ENCODE measurements around the gene CNIH1. TPM values are rescaled to one million over a fixed set of nuclear protein-coding genes. Genes with fewer than 3 reads are reported as not detected.

The CNIH1 gene
- total RNA-seq, 4 donors from 2014 or later = 52.3 to 144 (median 103) TPM

DNA sequence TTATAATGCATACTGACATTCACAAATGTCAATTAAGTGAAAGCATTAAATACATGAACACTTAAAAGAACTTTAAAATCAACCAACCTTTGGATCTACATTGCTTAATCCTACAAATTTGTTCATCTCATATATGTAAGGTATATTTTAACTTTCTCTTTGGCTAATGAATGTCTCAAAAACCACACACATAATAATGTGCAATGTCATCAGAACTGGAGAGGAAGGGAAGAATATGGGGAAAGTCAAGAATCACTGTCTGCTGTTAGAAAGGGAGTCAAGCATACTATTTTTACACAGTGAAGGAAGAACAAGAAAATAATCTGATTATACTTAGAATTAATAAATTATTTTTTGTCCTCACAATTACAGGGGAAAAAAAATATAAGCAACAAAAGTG is 42.7 kb upstream of the CNIH1 start:
- Histone ChIP-seq H3K4me3 (no peak overlapping the region), H3K27me3 (no peaks in the 10 kb centered on the region), H3K36me3 (peaks cover 0 to 24% (median 10%) of the 10 kb centered on the region in 4 donors), H3K9me3 (no peaks in the 10 kb centered on the region), H3K27ac (replicated peaks in 1 of 4) (no peak overlapping the region), H3K4me1 (peaks cover 24 to 49% (median 38%) of the 10 kb centered on the region in 4 donors)
- intact Hi-C loops (cut with DNase I) = no loop called here
- DNase-seq (ENCODE audit: extremely low spot score) = no peak
- TF ChIP-seq EP300 (IDR thresholded peaks at IDR 0.05) (no peak), POLR2A (IDR thresholded peaks at IDR 0.05; ENCODE audit: low read depth) (no peak), POLR2AphosphoS5 (IDR thresholded peaks at IDR 0.05) (no peak)
- TF ChIP-seq, protein P1, sequence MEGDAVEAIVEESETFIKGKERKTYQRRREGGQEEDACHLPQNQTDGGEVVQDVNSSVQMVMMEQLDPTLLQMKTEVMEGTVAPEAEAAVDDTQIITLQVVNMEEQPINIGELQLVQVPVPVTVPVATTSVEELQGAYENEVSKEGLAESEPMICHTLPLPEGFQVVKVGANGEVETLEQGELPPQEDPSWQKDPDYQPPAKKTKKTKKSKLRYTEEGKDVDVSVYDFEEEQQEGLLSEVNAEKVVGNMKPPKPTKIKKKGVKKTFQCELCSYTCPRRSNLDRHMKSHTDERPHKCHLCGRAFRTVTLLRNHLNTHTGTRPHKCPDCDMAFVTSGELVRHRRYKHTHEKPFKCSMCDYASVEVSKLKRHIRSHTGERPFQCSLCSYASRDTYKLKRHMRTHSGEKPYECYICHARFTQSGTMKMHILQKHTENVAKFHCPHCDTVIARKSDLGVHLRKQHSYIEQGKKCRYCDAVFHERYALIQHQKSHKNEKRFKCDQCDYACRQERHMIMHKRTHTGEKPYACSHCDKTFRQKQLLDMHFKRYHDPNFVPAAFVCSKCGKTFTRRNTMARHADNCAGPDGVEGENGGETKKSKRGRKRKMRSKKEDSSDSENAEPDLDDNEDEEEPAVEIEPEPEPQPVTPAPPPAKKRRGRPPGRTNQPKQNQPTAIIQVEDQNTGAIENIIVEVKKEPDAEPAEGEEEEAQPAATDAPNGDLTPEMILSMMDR (IDR thresholded peaks at IDR 0.05) = no peak

DNA sequence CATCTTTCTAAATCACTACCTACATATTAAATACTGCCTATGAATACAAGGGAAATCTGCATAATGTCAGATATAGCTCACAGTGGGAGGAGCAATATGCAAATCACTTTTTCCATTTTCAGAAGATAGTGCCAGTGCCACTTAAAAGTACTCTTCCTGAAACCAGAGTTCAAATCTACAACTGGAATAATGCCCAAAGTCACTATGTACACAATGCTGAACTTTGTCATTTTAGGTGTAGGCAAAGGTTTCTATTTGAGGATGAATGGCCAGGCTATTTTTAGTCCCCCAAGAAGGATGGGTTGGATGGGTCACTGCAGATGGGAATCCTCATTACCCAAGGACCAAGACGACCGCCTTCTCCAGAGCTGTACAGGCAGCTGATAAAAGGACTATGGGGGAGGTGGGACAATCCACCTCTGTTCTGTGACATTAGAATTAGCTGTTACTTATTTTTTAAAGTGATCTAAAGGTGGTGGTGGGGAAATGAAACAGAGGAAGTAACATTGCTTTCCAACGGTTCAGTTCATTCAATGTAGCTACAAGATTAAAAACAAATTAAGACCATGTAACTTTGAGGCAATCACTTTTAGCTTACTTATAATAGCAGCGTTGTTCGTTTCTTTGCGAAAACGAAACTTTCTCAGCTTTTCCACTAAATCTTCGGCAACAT is 42.0 kb upstream of the CNIH1 start:
- intact Hi-C loops (cut with DNase I) = no loop called here
- Histone ChIP-seq H3K27me3 (no peaks in the 10 kb centered on the region), H3K27ac (replicated peaks in 1 of 4) (no peak overlapping the region), H3K4me3 (no peak overlapping the region), H3K9me3 (no peaks in the 10 kb centered on the region), H3K4me1 (peaks cover 24 to 48% (median 40%) of the 10 kb centered on the region in 4 donors), H3K36me3 (peaks cover 0 to 30% (median 16%) of the 10 kb centered on the region in 4 donors)
- no peak for TF ChIP-seq POLR2AphosphoS5 (IDR thresholded peaks at IDR 0.05)
- TF ChIP-seq POLR2A (IDR thresholded peaks at IDR 0.05; ENCODE audit: low read depth) = no peak
- no peak for TF ChIP-seq EP300 (IDR thresholded peaks at IDR 0.05)
- TF ChIP-seq, protein P1 (IDR thresholded peaks at IDR 0.05) = no peak
- no peak for DNase-seq (ENCODE audit: extremely low spot score)
- 74% methylated on average over 8 of the region's 8 CpGs for WGBS

DNA sequence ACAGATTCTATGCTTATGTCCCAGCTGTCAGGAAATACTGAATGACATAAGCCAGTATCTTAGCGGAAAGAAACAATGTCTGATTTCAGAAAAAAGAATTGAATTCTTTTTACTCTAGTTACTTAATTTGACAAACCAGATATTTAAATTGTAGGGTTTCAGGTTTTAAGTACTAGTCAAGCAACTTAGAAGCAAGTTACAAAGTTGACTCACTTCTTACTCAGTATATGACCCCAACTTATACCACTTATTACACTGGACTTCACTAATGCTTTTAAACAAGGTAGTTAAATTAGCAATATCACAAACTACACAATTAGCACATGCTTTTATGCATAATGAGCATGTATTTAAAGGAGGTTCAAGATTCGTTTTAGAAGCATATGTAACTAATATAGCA is 40.5 kb upstream of the CNIH1 start:
- H3K4me3 ChIP-seq = no peak overlapping the region
- no peak for TF ChIP-seq POLR2AphosphoS5 (IDR thresholded peaks at IDR 0.05)
- TF ChIP-seq, protein P1 (IDR thresholded peaks at IDR 0.05) = no peak
- no peak for TF ChIP-seq POLR2A (IDR thresholded peaks at IDR 0.05; ENCODE audit: low read depth)
- no peak for TF ChIP-seq EP300 (IDR thresholded peaks at IDR 0.05)
- peaks cover 8 to 34% (median 26%) of the 10 kb centered on the region in 4 donors for H3K4me1 ChIP-seq
- 90% methylated on average over 2 of the region's 2 CpGs for WGBS
- peaks cover 0 to 40% (median 21%) of the 10 kb centered on the region in 4 donors for H3K36me3 ChIP-seq
- H3K27ac ChIP-seq (replicated peaks in 1 of 4) = no peak overlapping the region
- H3K27me3 ChIP-seq = no peaks in the 10 kb centered on the region
- H3K9me3 ChIP-seq = no peaks in the 10 kb centered on the region
- DNase-seq (ENCODE audit: extremely low spot score) = no peak
- intact Hi-C loops (cut with DNase I) = no loop called here

DNA sequence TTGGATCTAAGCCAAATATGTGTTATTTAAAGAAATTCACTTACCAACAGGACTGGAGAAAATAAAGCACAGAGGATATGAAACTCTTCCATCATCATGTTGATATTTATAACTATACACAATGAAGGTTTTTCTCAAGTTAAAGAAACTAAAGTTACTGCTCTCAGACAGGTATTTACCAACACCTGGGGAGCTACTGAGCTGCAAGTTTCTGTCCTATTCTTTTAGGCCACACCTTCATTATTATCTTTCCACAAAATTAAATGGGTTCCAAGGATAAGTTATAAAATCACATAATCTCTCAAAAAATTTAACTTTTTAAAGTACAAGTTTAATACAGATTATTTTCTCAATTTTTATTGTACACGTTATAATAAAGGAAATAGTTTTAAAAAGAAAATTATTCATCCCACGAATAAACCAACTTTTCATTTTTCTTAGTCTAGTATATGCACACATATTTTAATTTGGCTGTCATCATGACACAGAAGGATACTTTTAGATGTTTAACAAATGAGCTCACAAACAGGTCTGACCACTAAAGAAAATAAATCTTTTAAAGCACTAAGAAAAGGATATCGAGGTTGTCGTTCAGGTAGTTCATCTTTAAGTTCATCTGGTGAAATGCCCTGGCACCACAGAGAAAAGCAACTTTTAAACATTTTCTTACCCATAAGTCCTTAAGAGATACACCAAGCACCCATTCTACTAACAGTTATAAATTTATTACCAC is 39.8 kb upstream of the CNIH1 start:
- intact Hi-C loops (cut with DNase I) = no loop called here

More for the DNA sequence above, 39.8 kb upstream of the CNIH1 start:
- Histone ChIP-seq H3K36me3 (peaks cover 0 to 40% (median 21%) of the 10 kb centered on the region in 4 donors), H3K27me3 (no peaks in the 10 kb centered on the region), H3K9me3 (no peaks in the 10 kb centered on the region), H3K4me1 (peaks cover 8 to 35% (median 21%) of the 10 kb centered on the region in 4 donors), H3K4me3 (no peak overlapping the region), H3K27ac (replicated peaks in 1 of 4) (no peak overlapping the region)
- no peak for DNase-seq (ENCODE audit: extremely low spot score)
- TF ChIP-seq POLR2AphosphoS5 (IDR thresholded peaks at IDR 0.05) (no peak), EP300 (IDR thresholded peaks at IDR 0.05) (no peak), POLR2A (IDR thresholded peaks at IDR 0.05; ENCODE audit: low read depth) (no peak)
- TF ChIP-seq, protein P1 (IDR thresholded peaks at IDR 0.05) = no peak
- 85% methylated on average over 4 of the region's 4 CpGs for WGBS
